ENCODE data around the gene KHDRBS2. TPM values are rescaled to one million over a fixed set of nuclear protein-coding genes. Genes with fewer than 3 reads are reported as not detected.

KHDRBS2 gene
- total RNA-seq, 1 experiment from 2014 or later = not detected

GRCh38 chr6:61841958-61842357 is 444.1 kb downstream of the KHDRBS2 start:
- Histone ChIP-seq H3K27me3 (replicated peaks; ENCODE audit: insufficient read depth, low read depth, low read length, poor library complexity) (no peaks in the 10 kb centered on the region), H3K27ac (ENCODE audit: low read depth, low read length, poor library complexity, severe bottlenecking) (no peak overlapping the region), H3K9me3 (ENCODE audit: low read depth, low read length, poor library complexity, severe bottlenecking) (peaks cover 33% of the 10 kb centered on the region), H3K36me3 (ENCODE audit: insufficient read depth, low read length, poor library complexity, severe bottlenecking) (no peaks in the 10 kb centered on the region), H3K4me1 (ENCODE audit: insufficient read depth, low read length, poor library complexity, severe bottlenecking) (no peaks in the 10 kb centered on the region), H3K4me3 (ENCODE audit: low read depth, low read length, poor library complexity, severe bottlenecking) (no peak overlapping the region)
- TF ChIP-seq EZH2 (IDR thresholded peaks at IDR 0.05; ENCODE audit: borderline replicate concordance, low read depth, low read length, poor library complexity, severe bottlenecking) = no peak
- no peak for TF ChIP-seq CTCF (conservative IDR thresholded peaks at IDR 0.05; ENCODE audit: low read depth, low read length)
- DNase-seq (ENCODE audit: low spot score) = no peak
- ChIA-PET POLR2A (ENCODE audit: low non-redundant PET) (no interaction called here), CTCF (no interaction called here)
- no TSS peak for BruUV-seq (replicated peaks)
- intact Hi-C loops (cut with micrococcal nuclease; ENCODE audit: unreplicated experiment) = no loop called here

- no peak for DNase-seq (ENCODE audit: low spot score)
- H3K9me3 ChIP-seq (ENCODE audit: low read depth, low read length, poor library complexity, severe bottlenecking) = peaks cover 28% of the 10 kb centered on the region
- no peak overlapping the region for H3K4me3 ChIP-seq (ENCODE audit: low read depth, low read length, poor library complexity, severe bottlenecking)
- BruUV-seq (replicated peaks) = no TSS peak
- intact Hi-C loops (cut with micrococcal nuclease; ENCODE audit: unreplicated experiment) = no loop called here
- POLR2A ChIA-PET (ENCODE audit: low non-redundant PET) = no interaction called here
- H3K27me3 ChIP-seq (replicated peaks; ENCODE audit: insufficient read depth, low read depth, low read length, poor library complexity) = no peaks in the 10 kb centered on the region
- no peaks in the 10 kb centered on the region for H3K36me3 ChIP-seq (ENCODE audit: insufficient read depth, low read length, poor library complexity, severe bottlenecking)
- CTCF ChIA-PET = no interaction called here
- no peaks in the 10 kb centered on the region for H3K4me1 ChIP-seq (ENCODE audit: insufficient read depth, low read length, poor library complexity, severe bottlenecking)
- no peak for TF ChIP-seq CTCF (conservative IDR thresholded peaks at IDR 0.05; ENCODE audit: low read depth, low read length)
- no peak for TF ChIP-seq EZH2 (IDR thresholded peaks at IDR 0.05; ENCODE audit: borderline replicate concordance, low read depth, low read length, poor library complexity, severe bottlenecking)
- H3K27ac ChIP-seq (ENCODE audit: low read depth, low read length, poor library complexity, severe bottlenecking) = no peak overlapping the region
These were observed 450.8 kb downstream of the KHDRBS2 start for GRCh38 chr6:61835237-61835636.

- no peaks in the 10 kb centered on the region for H3K36me3 ChIP-seq (ENCODE audit: insufficient read depth, low read length, poor library complexity, severe bottlenecking)
- intact Hi-C loops (cut with micrococcal nuclease; ENCODE audit: unreplicated experiment) = no loop called here
- ChIA-PET CTCF (no interaction called here), POLR2A (ENCODE audit: low non-redundant PET) (no interaction called here)
- no peak for TF ChIP-seq CTCF (conservative IDR thresholded peaks at IDR 0.05; ENCODE audit: low read depth, low read length)
- TF ChIP-seq EZH2 (IDR thresholded peaks at IDR 0.05; ENCODE audit: borderline replicate concordance, low read depth, low read length, poor library complexity, severe bottlenecking) = no peak
- H3K27me3 ChIP-seq (replicated peaks; ENCODE audit: insufficient read depth, low read depth, low read length, poor library complexity) = no peaks in the 10 kb centered on the region
- no peaks in the 10 kb centered on the region for H3K4me1 ChIP-seq (ENCODE audit: insufficient read depth, low read length, poor library complexity, severe bottlenecking)
- peaks cover 24% of the 10 kb centered on the region for H3K9me3 ChIP-seq (ENCODE audit: low read depth, low read length, poor library complexity, severe bottlenecking)
- no TSS peak for BruUV-seq (replicated peaks)
- H3K4me3 ChIP-seq (ENCODE audit: low read depth, low read length, poor library complexity, severe bottlenecking) = no peak overlapping the region
- no peak overlapping the region for H3K27ac ChIP-seq (ENCODE audit: low read depth, low read length, poor library complexity, severe bottlenecking)
- no peak for DNase-seq (ENCODE audit: low spot score)
These were observed 452.8 kb downstream of the KHDRBS2 start for GRCh38 chr6:61833176-61833755.
